ENCODE measurements around the gene ZNF222.
A peak's percentile ranks its signal among the peaks of the same experiment; 100 is the strongest.

The ZNF222 gene

GRCh38 chr19:44025217-44025936, at the start of gene ZNF222:
Gene ZNF222 (plus strand): TSS chr19:44025379. CDS start chr19:44025437, 58 bp downstream.
- no peak for TF ChIP-seq ZNF274 (IDR thresholded peaks at IDR 0.05; ENCODE audit: low read depth, low read length)
- H3K4me3 ChIP-seq (ENCODE audit: low read length), result peak within 1 kb of the TSS; percentile 96

DNA sequence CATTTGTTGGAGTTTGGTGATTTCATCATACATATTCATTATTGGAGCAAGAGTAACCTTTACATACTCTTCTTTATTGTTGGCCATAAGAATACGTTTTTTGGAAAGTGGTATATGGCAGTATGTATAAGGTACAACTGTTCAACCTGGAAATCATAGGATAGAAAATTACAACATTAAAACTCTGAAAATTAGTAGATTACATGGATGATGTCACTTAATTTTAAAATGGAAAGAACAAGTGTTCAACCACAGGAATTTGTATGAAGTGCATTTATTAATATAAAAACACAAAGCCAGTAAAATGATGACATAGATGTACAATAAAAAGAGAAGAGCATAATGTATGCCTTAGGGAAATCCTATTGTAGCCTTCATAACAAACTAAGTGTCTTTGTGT, 48.4 kb upstream of the ZNF222 start:
- no peak for TF ChIP-seq ZNF274 (IDR thresholded peaks at IDR 0.05; ENCODE audit: low read depth, low read length)
- no peak overlapping the region for H3K4me3 ChIP-seq (ENCODE audit: low read length)

DNA sequence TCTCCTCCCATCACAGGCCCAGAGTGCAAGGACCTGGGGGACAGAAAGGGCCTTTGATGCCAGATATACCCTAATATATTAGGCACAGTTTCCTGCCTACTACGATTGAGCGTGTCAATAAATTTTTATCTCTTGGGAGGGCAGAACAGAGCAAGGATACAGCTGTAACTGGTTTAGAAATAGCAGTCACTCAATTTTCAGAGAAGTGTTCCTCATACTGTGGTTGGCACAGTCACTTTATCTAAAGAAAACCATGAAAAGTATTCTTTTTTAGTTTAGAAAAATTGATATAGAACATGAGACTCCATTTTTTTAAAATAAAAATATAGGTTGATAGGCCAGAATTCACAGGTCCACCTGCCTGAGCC, 41.7 kb upstream of the ZNF222 start:
- peak overlapping the region; percentile 83; the same call in 1 of the 2 replicates for H3K4me3 ChIP-seq (ENCODE audit: low read length)

GRCh38 chr19:43983912-43984686, 41.1 kb upstream of the ZNF222 start, which contains the start of gene ZNF155:
Gene ZNF155 (plus strand): TSS chr19:43984188. CDS start chr19:43988544, 4,356 bp downstream.
- peak within 1 kb of the TSS; percentile 83 for H3K4me3 ChIP-seq (ENCODE audit: low read length)
- TF ChIP-seq ZNF274 (IDR thresholded peaks at IDR 0.05; ENCODE audit: low read depth, low read length), result no peak

More for the DNA sequence above, 41.7 kb upstream of the ZNF222 start:
- TF ChIP-seq ZNF274 (IDR thresholded peaks at IDR 0.05; ENCODE audit: low read depth, low read length), result no peak

GRCh38 chr19:43984687-43985000, 40.5 kb upstream of the ZNF222 start:
- no peak for TF ChIP-seq ZNF274 (IDR thresholded peaks at IDR 0.05; ENCODE audit: low read depth, low read length)
- H3K4me3 ChIP-seq (ENCODE audit: low read length), result peak overlapping the region; percentile 83

GRCh38 chr19:43997631-43998290, 27.4 kb upstream of the ZNF222 start:
- H3K4me3 ChIP-seq (ENCODE audit: low read length), result no peak overlapping the region
- no peak for TF ChIP-seq ZNF274 (IDR thresholded peaks at IDR 0.05; ENCODE audit: low read depth, low read length)

DNA sequence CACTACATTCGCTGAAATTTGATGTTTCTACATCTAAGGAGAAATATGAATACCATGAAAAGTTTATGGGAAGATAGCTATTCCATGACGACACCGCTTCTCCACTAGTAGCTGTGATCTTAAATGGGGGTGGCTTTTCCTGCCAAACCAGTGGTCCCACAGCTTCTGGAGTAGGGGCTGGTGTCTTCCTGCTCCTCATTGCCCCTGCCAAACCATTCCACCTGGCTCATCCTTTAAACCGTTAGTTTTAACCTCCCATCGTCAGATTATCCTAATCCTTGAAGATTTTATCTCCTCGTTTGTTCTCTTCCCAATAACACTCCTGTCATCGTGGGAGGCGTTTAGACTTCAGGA, 23.0 kb upstream of the ZNF222 start:
- peak overlapping the region; percentile 85 for H3K4me3 ChIP-seq (ENCODE audit: low read length)
- no peak for TF ChIP-seq ZNF274 (IDR thresholded peaks at IDR 0.05; ENCODE audit: low read depth, low read length)

DNA sequence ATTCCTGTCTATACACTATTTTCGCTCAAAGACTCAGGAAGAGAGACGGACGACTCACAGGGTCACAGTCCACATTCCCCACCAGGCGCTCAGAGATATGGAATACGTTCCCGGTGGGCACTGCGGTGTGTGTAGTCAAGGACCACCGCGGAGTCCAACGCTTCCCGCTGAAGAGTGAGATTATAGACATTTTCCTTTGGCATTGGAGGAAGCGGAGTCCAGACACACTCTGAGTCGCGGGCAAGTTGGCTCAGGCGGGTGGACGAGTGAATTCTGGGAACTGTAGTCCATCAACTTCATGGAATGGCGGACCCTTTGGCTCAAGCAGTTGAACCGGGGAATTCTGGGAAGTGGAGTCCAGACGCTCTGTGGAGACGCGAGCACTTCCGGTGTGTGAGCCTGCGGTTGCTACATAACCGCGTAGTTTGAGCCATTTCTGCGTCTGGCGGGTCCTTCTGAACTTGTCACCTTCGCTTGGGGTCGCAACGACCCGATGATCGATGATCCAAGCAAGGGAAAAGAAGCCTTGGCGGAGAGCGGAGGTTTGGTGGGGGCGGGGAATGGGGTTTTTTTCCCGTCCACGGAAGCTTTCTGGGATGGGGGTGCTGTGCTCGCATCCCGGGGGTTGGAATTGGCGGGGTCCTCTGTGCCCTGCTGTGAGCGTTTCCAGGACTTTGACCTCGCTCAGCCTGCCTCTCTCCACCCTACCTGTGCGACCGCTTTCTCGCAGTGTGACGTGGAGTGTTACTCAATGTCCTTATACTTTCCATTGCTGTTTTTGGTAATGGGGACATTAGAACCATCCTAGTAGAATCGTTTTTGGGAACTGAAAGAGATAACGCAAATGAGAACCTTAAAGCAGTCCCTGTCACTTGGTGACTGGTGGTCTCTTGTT, 22.4 kb upstream of the ZNF222 start, which contains the start of gene ZNF230:
Gene ZNF230 (plus strand): TSS at position 392 of the 895 bp plus-strand sequence. CDS start 4,122 bp downstream, outside the sequence.
- peak within 1 kb of the TSS; percentile 85 for H3K4me3 ChIP-seq (ENCODE audit: low read length)
- TF ChIP-seq ZNF274 (IDR thresholded peaks at IDR 0.05; ENCODE audit: low read depth, low read length), result no peak

- H3K4me3 ChIP-seq (ENCODE audit: low read length), result peak overlapping the region; percentile 85
- TF ChIP-seq ZNF274 (IDR thresholded peaks at IDR 0.05; ENCODE audit: low read depth, low read length), result no peak
Observed at GRCh38 chr19:44003461-44004009, 21.6 kb upstream of the ZNF222 start.

DNA sequence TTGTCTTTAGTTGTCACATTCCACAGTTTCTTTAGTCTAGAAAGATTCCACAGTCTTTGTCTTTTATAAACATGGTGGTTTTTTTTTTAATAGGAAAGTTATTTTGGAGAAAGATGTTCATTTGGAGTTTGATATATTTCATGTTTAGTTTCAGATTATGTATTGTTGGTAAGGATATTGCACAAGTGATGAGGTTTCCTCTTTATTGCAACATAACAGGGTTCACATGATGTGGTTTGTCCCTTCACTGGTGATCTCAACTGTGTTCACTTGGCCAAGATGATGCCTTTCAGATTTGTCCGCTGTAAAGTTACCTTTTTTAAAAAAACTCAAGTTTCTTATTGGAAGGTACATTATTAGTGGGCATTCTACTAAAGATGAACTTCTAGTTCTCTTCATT, 19.2 kb upstream of the ZNF222 start:
- TF ChIP-seq ZNF274 (IDR thresholded peaks at IDR 0.05; ENCODE audit: low read depth, low read length), result no peak
- H3K4me3 ChIP-seq (ENCODE audit: low read length), result no peak overlapping the region

DNA sequence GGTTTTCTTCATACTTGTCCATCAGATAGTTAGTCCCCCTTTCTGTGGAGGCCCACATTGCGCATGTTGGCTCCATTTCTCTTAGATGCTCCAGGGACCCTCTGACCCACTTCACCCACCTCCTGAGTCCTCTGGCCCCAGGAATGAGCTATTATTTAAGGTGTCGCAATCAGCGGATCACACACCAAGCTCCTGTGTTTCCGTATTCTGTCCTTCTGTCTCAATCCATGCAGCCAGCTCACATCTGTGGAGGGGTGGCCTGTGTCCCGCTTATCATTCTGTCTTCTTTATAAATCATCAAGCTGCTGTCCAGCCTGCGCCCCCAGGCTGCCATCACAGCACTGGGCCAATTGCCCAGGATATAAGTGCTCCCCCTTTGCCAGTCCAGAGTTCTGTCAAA, 17.7 kb upstream of the ZNF222 start:
- H3K4me3 ChIP-seq (ENCODE audit: low read length), result no peak overlapping the region
- TF ChIP-seq ZNF274 (IDR thresholded peaks at IDR 0.05; ENCODE audit: low read depth, low read length), result no peak

- no peak for TF ChIP-seq ZNF274 (IDR thresholded peaks at IDR 0.05; ENCODE audit: low read depth, low read length)
- no peak overlapping the region for H3K4me3 ChIP-seq (ENCODE audit: low read length)
Observed at GRCh38 chr19:44010468-44010867, 14.7 kb upstream of the ZNF222 start.

GRCh38 chr19:44019498-44019897, 5.7 kb upstream of the ZNF222 start:
- H3K4me3 ChIP-seq (ENCODE audit: low read length), result no peak overlapping the region
- TF ChIP-seq ZNF274 (IDR thresholded peaks at IDR 0.05; ENCODE audit: low read depth, low read length), result no peak

Measured in GM08714 (cell line).